ENCODE measurements around the gene SASH3.

DNA sequence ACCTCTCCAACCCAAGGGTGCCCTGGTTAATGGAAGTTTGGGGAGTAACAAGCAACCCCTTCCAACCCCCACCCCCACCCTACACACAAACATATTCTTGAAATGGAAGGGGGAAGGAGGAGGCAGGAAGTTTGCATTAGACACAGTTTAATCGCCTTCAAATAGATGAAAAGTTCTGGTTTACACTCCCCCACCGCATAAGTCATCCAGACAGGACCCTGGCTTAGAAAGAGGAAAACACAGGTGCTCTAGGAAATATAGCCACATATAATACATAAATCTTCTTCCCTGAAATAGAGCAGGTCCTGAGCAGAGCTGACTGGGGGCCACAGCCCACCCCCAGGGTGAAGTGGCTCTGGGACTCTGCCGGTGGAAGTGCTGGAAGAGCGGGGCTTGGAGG lies 25.1 kb downstream of the SASH3 start:
- no peak for TF ChIP-seq POLR2A (IDR thresholded peaks at IDR 0.05; ENCODE audit: low read depth, low read length)
- no peak for TF ChIP-seq TAF1 (IDR thresholded peaks at IDR 0.05; ENCODE audit: low read depth, low read length)
